HepG2 (cell line): ENCODE results near the gene EPN3. TPM values are rescaled to one million over a fixed set of nuclear protein-coding genes. Genes with fewer than 3 reads are reported as not detected.

Experiments used
- HIC2 ChIP-seq: sonication (generic); formaldehyde crosslinking; IDR thresholded peaks from 2 replicates; pipeline ENCODE4 v1.9.0; 2022; ENCODE audit warnings: low read depth, missing genetic modification reagents
- JARID2 ChIP-seq: sonication (generic); formaldehyde crosslinking; IDR thresholded peaks from 2 replicates; pipeline ENCODE4 v1.8.1; 2023; ENCODE audit warnings: missing genetic modification reagents, inconsistent platforms; ENCODE audit not compliant: insufficient replicate concordance
- MAZ ChIP-seq, 2 experiments: sonication (generic) in 1 of 2; formaldehyde crosslinking in 1 of 2; IDR thresholded peaks; 2 replicates each; pipeline versions ENCODE4 v1.5.0 to v1.6.1; 2012 to 2020; ENCODE audit warnings: low read depth in 2 of 2, mild to moderate bottlenecking in 2 of 2, borderline replicate concordance in 1 of 2, improper control_type of control experiment in 1 of 2, low read length in 1 of 2, missing genetic modification reagents in 1 of 2, moderate library complexity in 1 of 2
- MIXL1 ChIP-seq: IDR thresholded peaks from 2 replicates; pipeline ENCODE4 v1.6.1; 2016
- MXD4 ChIP-seq: IDR thresholded peaks from 2 replicates; pipeline ENCODE4 v1.6.1; 2016; ENCODE audit warnings: mild to moderate bottlenecking, missing biosample characterization, missing genetic modification reagents
- STAT6 ChIP-seq: sonication (generic); formaldehyde crosslinking; IDR thresholded peaks from 2 replicates; pipeline ENCODE4 v1.4.0; 2020; ENCODE audit warnings: missing genetic modification reagents, mild to moderate bottlenecking, borderline replicate concordance
- ZBTB39 ChIP-seq: sonication (generic); formaldehyde crosslinking; IDR thresholded peaks from 2 replicates; pipeline ENCODE4 v1.5.0; 2020; ENCODE audit warnings: missing genetic modification reagents
- ZKSCAN1 ChIP-seq: fragments of 150-350 bp; IDR thresholded peaks from 2 replicates; pipeline ENCODE4 v1.6.1; 2014; ENCODE audit warnings: low read length
- ZNF136 ChIP-seq: sonication (generic); formaldehyde crosslinking; IDR thresholded peaks from 2 replicates; pipeline ENCODE4 v1.8.1; 2022; ENCODE audit warnings: low read depth, mild to moderate bottlenecking, moderate library complexity, missing genetic modification reagents
- ZNF253 ChIP-seq: sonication (generic); formaldehyde crosslinking; IDR thresholded peaks from 2 replicates; pipeline ENCODE4 v1.8.0; 2022; ENCODE audit warnings: mild to moderate bottlenecking, missing genetic modification reagents, borderline replicate concordance
- ZNF33A ChIP-seq: sonication (generic); formaldehyde crosslinking; IDR thresholded peaks from 2 replicates; pipeline ENCODE4 v1.5.1; 2020; ENCODE audit warnings: missing genetic modification reagents, mild to moderate bottlenecking, moderate library complexity, borderline replicate concordance
- ZNF570 ChIP-seq: sonication (generic); formaldehyde crosslinking; IDR thresholded peaks from 2 replicates; pipeline ENCODE4 v1.4.0; 2020; ENCODE audit warnings: mild to moderate bottlenecking, missing genetic modification reagents, borderline replicate concordance
- ZNF788 ChIP-seq: sonication (generic); formaldehyde crosslinking; IDR thresholded peaks from 2 replicates; pipeline ENCODE4 v1.5.0; 2020; ENCODE audit warnings: mild to moderate bottlenecking, missing genetic modification reagents, borderline replicate concordance
- ZSCAN25 ChIP-seq: sonication (generic); formaldehyde crosslinking; IDR thresholded peaks from 2 replicates; pipeline ENCODE4 v1.8.0; 2022; ENCODE audit warnings: mild to moderate bottlenecking, missing genetic modification reagents
- polyA plus RNA-seq, 8 experiments: library from polyadenylated mRNA; depleted of rRNA in 3 of 8; stranded (reverse) in 7 of 8; unstranded in 1 of 8; fragments of >200 nt; fragmentation: Illumina TruSeq in 4 of 8; extraction: Trizol in 4 of 8; gene quantifications; 2 replicates each; pipeline versions ENCODE4 v1.2.1 to v1.2.3, GENCODE V29; 2011 to 2016; ENCODE audit warnings: low read depth in 4 of 8, missing spikeins in 1 of 8, mixed read lengths in 1 of 8; ENCODE audit not compliant: insufficient read depth in 1 of 8
- total RNA-seq, 5 experiments: library from RNA; depleted of rRNA; stranded (reverse); fragments of >200 nt; fragmentation: Illumina TruSeq; extraction: Trizol; gene quantifications; 2 replicates each; pipeline ENCODE4 v1.2.3, GENCODE V29; 2016; ENCODE audit warnings: low read depth in 1 of 5
- TF ChIP-seq, protein P1 (sequence below): sonication (generic); formaldehyde crosslinking; IDR thresholded peaks from 2 replicates; pipeline ENCODE4 v1.4.0; 2020; ENCODE audit warnings: mild to moderate bottlenecking, missing genetic modification reagents
- TF ChIP-seq, protein P2 (sequence below): sonication (generic); formaldehyde crosslinking; IDR thresholded peaks from 2 replicates; pipeline ENCODE4 v1.4.0; 2020; ENCODE audit warnings: mild to moderate bottlenecking, low read depth, missing genetic modification reagents
- TF ChIP-seq, protein P3 (sequence below): sonication (generic); formaldehyde crosslinking; IDR thresholded peaks from 2 replicates; pipeline ENCODE4 v1.9.0; 2021; ENCODE audit warnings: missing genetic modification reagents, mild to moderate bottlenecking, borderline replicate concordance

Gene EPN3
- total and polyA plus RNA-seq, 2 of the 13 experiments (the other 11 are each of a cell fraction or from before 2014, with no cell fraction given), result 0.11 to 0.95 TPM

DNA sequence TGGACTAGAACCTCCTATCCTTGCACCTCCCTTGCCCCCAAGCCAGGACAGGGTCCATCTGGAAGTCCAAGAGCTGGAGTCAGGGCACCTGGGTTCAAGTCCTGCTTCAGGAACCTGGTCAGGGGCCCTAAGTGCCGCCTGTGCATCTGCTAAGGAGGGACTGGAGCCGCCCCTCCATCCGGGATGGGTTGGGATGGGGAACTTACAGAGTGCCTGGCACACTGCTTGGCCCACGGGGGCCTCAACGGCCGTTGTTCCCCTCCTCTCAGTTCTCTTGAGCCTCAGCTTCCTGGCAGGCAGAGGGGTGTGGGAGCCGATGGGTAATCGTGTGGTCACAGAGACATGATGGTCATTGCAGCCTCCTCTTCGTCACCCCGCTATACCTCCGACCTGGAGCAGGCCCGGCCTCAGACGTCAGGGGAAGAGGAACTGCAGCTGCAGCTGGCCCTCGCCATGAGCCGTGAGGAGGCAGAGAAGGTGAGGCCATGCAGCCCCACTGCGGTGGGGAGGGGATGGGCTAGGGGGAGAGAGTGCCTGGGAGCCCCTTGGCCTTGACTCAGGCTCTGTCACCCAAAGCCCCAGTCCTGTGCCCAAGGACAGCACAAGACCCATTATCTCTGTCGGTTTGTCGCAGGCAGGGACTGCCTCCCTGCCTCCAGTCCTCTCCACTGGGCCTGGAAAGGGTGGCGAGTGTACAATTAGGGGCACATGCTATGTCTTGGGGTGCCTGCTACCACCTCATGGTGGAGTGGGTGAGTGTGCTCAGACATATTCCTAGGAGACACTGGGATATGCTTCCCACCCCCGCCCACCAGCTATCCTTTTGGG is 5.4 kb downstream of the EPN3 start (continued):
- TF ChIP-seq ZNF788 (CRISPR knock-in tag) (no peak; the same call in 1 of the 2 replicates), STAT6 (CRISPR knock-in tag) (no peak), ZKSCAN1 (no peak), ZNF253 (no peak), ZNF570 (CRISPR knock-in tag) (no peak), MIXL1 (CRISPR knock-in tag) (no peak), MAZ (IDR thresholded peaks at IDR 0.05; ENCODE audit: borderline replicate concordance, low read depth, low read length) (no peak), MAZ (CRISPR knock-in tag; IDR thresholded peaks at IDR 0.05; ENCODE audit: low read depth) (no peak; the same call in 1 of the 2 replicates), MXD4 (CRISPR knock-in tag) (no peak), ZNF136 (CRISPR knock-in tag) (0 out of 2 replicates have a peak, but pooled peaks have one; percentile 78), ZBTB39 (CRISPR knock-in tag) (no peak), HIC2 (CRISPR knock-in tag) (no peak), JARID2 (no peak), ZSCAN25 (peak; percentile 17; the same call in 1 of the 2 replicates), ZNF33A (CRISPR knock-in tag) (no peak)
- TF ChIP-seq, protein P1, sequence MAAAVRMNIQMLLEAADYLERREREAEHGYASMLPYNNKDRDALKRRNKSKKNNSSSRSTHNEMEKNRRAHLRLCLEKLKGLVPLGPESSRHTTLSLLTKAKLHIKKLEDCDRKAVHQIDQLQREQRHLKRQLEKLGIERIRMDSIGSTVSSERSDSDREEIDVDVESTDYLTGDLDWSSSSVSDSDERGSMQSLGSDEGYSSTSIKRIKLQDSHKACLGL, result peak; percentile 3; the same call in 1 of the 2 replicates
- TF ChIP-seq, protein P2, sequence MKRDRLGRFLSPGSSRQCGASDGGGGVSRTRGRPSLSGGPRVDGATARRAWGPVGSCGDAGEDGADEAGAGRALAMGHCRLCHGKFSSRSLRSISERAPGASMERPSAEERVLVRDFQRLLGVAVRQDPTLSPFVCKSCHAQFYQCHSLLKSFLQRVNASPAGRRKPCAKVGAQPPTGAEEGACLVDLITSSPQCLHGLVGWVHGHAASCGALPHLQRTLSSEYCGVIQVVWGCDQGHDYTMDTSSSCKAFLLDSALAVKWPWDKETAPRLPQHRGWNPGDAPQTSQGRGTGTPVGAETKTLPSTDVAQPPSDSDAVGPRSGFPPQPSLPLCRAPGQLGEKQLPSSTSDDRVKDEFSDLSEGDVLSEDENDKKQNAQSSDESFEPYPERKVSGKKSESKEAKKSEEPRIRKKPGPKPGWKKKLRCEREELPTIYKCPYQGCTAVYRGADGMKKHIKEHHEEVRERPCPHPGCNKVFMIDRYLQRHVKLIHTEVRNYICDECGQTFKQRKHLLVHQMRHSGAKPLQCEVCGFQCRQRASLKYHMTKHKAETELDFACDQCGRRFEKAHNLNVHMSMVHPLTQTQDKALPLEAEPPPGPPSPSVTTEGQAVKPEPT (CRISPR knock-in tag), result no peak
- TF ChIP-seq, protein P3, sequence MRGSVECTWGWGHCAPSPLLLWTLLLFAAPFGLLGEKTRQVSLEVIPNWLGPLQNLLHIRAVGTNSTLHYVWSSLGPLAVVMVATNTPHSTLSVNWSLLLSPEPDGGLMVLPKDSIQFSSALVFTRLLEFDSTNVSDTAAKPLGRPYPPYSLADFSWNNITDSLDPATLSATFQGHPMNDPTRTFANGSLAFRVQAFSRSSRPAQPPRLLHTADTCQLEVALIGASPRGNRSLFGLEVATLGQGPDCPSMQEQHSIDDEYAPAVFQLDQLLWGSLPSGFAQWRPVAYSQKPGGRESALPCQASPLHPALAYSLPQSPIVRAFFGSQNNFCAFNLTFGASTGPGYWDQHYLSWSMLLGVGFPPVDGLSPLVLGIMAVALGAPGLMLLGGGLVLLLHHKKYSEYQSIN (CRISPR knock-in tag), result no peak
